GM12878 (cell line): ENCODE data around the gene NADSYN1. TPM values are rescaled to one million over a fixed set of nuclear protein-coding genes. Genes with fewer than 3 reads are reported as not detected.

Source experiments
- ATAC-seq: fragments of 200-7000 bp; cut with Tn5 transposase; 3 replicates; pipeline ENCODE4 v1.9.1; 2020; ENCODE audit warnings: mild to moderate bottlenecking, moderate library complexity
- BruUV-seq: library from RNA; stranded (reverse); fragments of 400-500 nt; replicated peaks from 2 replicates; lab custom pipeline; 2021; lab: Mats Ljungman, UMichigan
- CTCF ChIA-PET: fragments of 300-600 bp; sonication (Branson Sonifier 250); formaldehyde crosslinking; extraction: SDS; loops from one replicate; lab custom pipeline; 2021; ENCODE audit warnings: inconsistent platforms; lab: Yijun Ruan, JAX
- POLR2A ChIA-PET: fragments of 350-600 bp; formaldehyde crosslinking; extraction: SDS; loops from one replicate; lab custom pipeline; 2021; ENCODE audit warnings: inconsistent platforms; lab: Charles Lee
- RAD21 ChIA-PET: fragments of 300-600 bp; sonication (Branson Sonifier 250); formaldehyde crosslinking; loops from one replicate; lab custom pipeline; 2023; ENCODE audit warnings: antibody characterized with exemption; ENCODE audit not compliant: unreplicated experiment; lab: Charles Lee
- SMC1A ChIA-PET: fragments of 300-600 bp; sonication (Branson Sonifier 250); formaldehyde crosslinking; loops from one replicate; lab custom pipeline; 2023; ENCODE audit not compliant: unreplicated experiment, uncharacterized antibody; lab: Charles Lee
- DNase-seq: peaks from one replicate; pipeline ENCODE4 v3.0.0-alpha.2; 2011; ENCODE audit warnings: low read depth, low spot score
- FAIRE-seq: peaks from 3 replicates; lab custom pipeline; 2011; peaks lifted over from hg19 to GRCh38; lab: Jason Lieb, UNC
- H2AFZ ChIP-seq: 2 replicates; pipeline ENCODE4 v1.6.0; 2011; ENCODE audit warnings: low read depth, low read length, control low read depth; ENCODE audit not compliant: control insufficient read depth
- H3K27ac ChIP-seq: 2 replicates; pipeline ENCODE4 v1.5.1; 2011; ENCODE audit warnings: control low read depth; ENCODE audit not compliant: control insufficient read depth, insufficient read depth
- H3K27me3 ChIP-seq, 2 experiments: replicated peaks in 1 of 2; 2 replicates each; pipeline versions ENCODE4 v1.6.0 to v1.6.1; 2011; ENCODE audit warnings: low read length in 1 of 2; ENCODE audit not compliant: control insufficient read depth in 2 of 2, insufficient read depth in 2 of 2
- H3K36me3 ChIP-seq, 2 experiments: 2 replicates each; pipeline ENCODE4 v1.5.1; 2011; ENCODE audit warnings: low read length in 1 of 2; ENCODE audit not compliant: control insufficient read depth in 2 of 2, insufficient read depth in 2 of 2
- H3K4me1 ChIP-seq: 2 replicates; pipeline ENCODE4 v1.6.1; 2011; ENCODE audit warnings: mild to moderate bottlenecking, low read length, moderate library complexity, mixed read lengths; ENCODE audit not compliant: control insufficient read depth, insufficient read depth
- H3K4me2 ChIP-seq: 2 replicates; pipeline ENCODE4 v1.6.0; 2011; ENCODE audit warnings: control low read depth; ENCODE audit not compliant: control insufficient read depth, insufficient read depth
- H3K4me3 ChIP-seq: fragments of 200-600 bp; sonication (generic); 2 replicates; pipeline ENCODE4 v1.5.1; 2016
- H3K79me2 ChIP-seq: 2 replicates; pipeline ENCODE4 v1.6.0; 2011; ENCODE audit warnings: low read length; ENCODE audit not compliant: control insufficient read depth, insufficient read depth
- H3K9ac ChIP-seq: 2 replicates; pipeline ENCODE4 v1.8.0; 2011; ENCODE audit warnings: low read length, control low read depth, mixed read lengths; ENCODE audit not compliant: control insufficient read depth, insufficient read depth
- H3K9me3 ChIP-seq: replicated peaks from 3 replicates; pipeline ENCODE4 v1.5.1; 2011; ENCODE audit warnings: mild to moderate bottlenecking, low read length; ENCODE audit not compliant: control insufficient read depth, insufficient read depth
- H4K20me1 ChIP-seq: 2 replicates; pipeline ENCODE4 v1.6.0; 2011; ENCODE audit not compliant: control insufficient read depth, insufficient read depth
- ASH2L ChIP-seq: fragments of 300-600, 200-600 bp; sonication (generic); IDR thresholded peaks from 2 replicates; pipeline ENCODE4 v1.6.1; 2017; ENCODE audit warnings: low read depth, mild to moderate bottlenecking, borderline replicate concordance
- BCL11A ChIP-seq: IDR thresholded peaks from 2 replicates; pipeline ENCODE4 v1.6.1; 2011; ENCODE audit warnings: low read depth, low read length
- BRCA1 ChIP-seq: IDR thresholded peaks from 2 replicates; pipeline ENCODE4 v1.6.1; 2011; ENCODE audit warnings: low read depth, low read length, improper control_type of control experiment
- E2F8 ChIP-seq: fragments of 450-650 bp; IDR thresholded peaks from 2 replicates; pipeline ENCODE4 v1.6.1; 2018; ENCODE audit warnings: mild to moderate bottlenecking, low read depth, moderate library complexity; ENCODE audit not compliant: partially characterized antibody
- ELK1 ChIP-seq: IDR thresholded peaks from 2 replicates; pipeline ENCODE4 v1.6.1; 2012; ENCODE audit warnings: low read depth, low read length, improper control_type of control experiment
- ETV6 ChIP-seq, 2 experiments: fragments of 450-650 bp in 1 of 2; IDR thresholded peaks in 1 of 2; conservative IDR thresholded peaks in 1 of 2; 2 replicates each; pipeline ENCODE4 v1.6.1; 2014; ENCODE audit warnings: antibody characterized with exemption in 1 of 2, borderline replicate concordance in 1 of 2, low read depth in 1 of 2, mild to moderate bottlenecking in 1 of 2, moderate library complexity in 1 of 2
- HDGF ChIP-seq: fragments of 450-650 bp; IDR thresholded peaks from 2 replicates; pipeline ENCODE4 v1.6.1; 2016; ENCODE audit warnings: antibody characterized with exemption
- HSF1 ChIP-seq: fragments of 150-350 bp; IDR thresholded peaks from 2 replicates; pipeline ENCODE4 v1.6.1; 2014; ENCODE audit warnings: mild to moderate bottlenecking, low read depth, low read length
- IRF3 ChIP-seq: fragments of 450-650 bp; IDR thresholded peaks from 2 replicates; pipeline ENCODE4 v1.6.1; 2014; ENCODE audit warnings: mild to moderate bottlenecking
- KDM1A ChIP-seq: fragments of 200-600 bp; sonication (generic); IDR thresholded peaks from 2 replicates; pipeline ENCODE4 v1.6.1; 2016; ENCODE audit warnings: borderline replicate concordance
- LARP7 ChIP-seq: fragments of 450-650 bp; IDR thresholded peaks from 2 replicates; pipeline ENCODE4 v1.6.1; 2017; ENCODE audit warnings: mild to moderate bottlenecking
- POLR2AphosphoS5 ChIP-seq: IDR thresholded peaks from 2 replicates; pipeline ENCODE4 v1.6.1; 2011; ENCODE audit warnings: mild to moderate bottlenecking, low read length, inconsistent platforms
- RAD51 ChIP-seq: fragments of 450-650 bp; IDR thresholded peaks from 2 replicates; pipeline ENCODE4 v1.6.1; 2016; ENCODE audit warnings: moderate library complexity, mild to moderate bottlenecking, inconsistent platforms
- RB1 ChIP-seq: fragments of 450-650 bp; formaldehyde crosslinking; IDR thresholded peaks from 2 replicates; pipeline ENCODE4 v1.6.1; 2017; ENCODE audit warnings: mild to moderate bottlenecking, borderline replicate concordance
- WRNIP1 ChIP-seq: IDR thresholded peaks from 2 replicates; pipeline ENCODE4 v1.6.1; 2011; ENCODE audit warnings: low read depth, low read length, improper control_type of control experiment, borderline replicate concordance
- ZSCAN29 ChIP-seq: fragments of 450-650 bp; IDR thresholded peaks from 2 replicates; pipeline ENCODE4 v1.6.1; 2017; ENCODE audit warnings: mild to moderate bottlenecking, moderate library complexity
- WGBS: methylation state at CpG from one replicate; pipeline ENCODE4 v1.1.6; 2016; ENCODE audit warnings: low lambda C conversion rate; ENCODE audit not compliant: insufficient replicate concordance, insufficient coverage; ENCODE audit errors: missing lambda C conversion rate; 5-methylcytosine and 5-hydroxymethylcytosine counted together
- in situ Hi-C: fragments of 300-500 bp; cut with MboI; formaldehyde crosslinking; loops from 9 replicates; pipeline ENCODE4 v1.14.3; 2018; ENCODE audit warnings: mixed read lengths
- intact Hi-C: fragments of 100-400 bp; cut with micrococcal nuclease; formaldehyde crosslinking; loops from one replicate; pipeline ENCODE4 v1.14.2; 2022; ENCODE audit not compliant: unreplicated experiment
- polyA plus RNA-seq, 11 experiments: library from polyadenylated mRNA; depleted of rRNA in 4 of 11; unstranded in 6 of 11; stranded (reverse) in 5 of 11; fragments of >200 nt; fragmentation: Nextera tagmentation in 4 of 11; fragmentation: Illumina TruSeq in 1 of 11; extraction: Ambion mirVana in 4 of 11; extraction: Trizol in 1 of 11; gene quantifications; 1 replicate in 1 of 11; 2 replicates in 10 of 11; pipeline versions ENCODE4 v1.2.1 to v1.2.3, GENCODE V29; 2011 to 2016; ENCODE audit warnings: inconsistent platforms in 2 of 11, missing spikeins in 2 of 11, low read depth in 1 of 11
- total RNA-seq, 4 experiments: library from RNA; depleted of rRNA in 3 of 4; stranded (reverse); fragments of >200 nt in 3 of 4; fragmentation: Illumina TruSeq in 1 of 4; extraction: Trizol in 1 of 4; gene quantifications; 2 replicates each; pipeline versions ENCODE4 v1.2.1 to v1.2.3, GENCODE V29; 2013 to 2021

The NADSYN1 gene
- total and polyA plus RNA-seq, 10 of the 15 experiments (the other 5 are each of a cell fraction or from before 2014, with no cell fraction given): 12.2 to 90.2 (median 69.5) TPM

- TF ChIP-seq IRF3: no peak
- no peak for TF ChIP-seq RAD51
Measured at GRCh38 chr11:71438650-71439049, 14.4 kb upstream of the NADSYN1 start (continued).

- Histone ChIP-seq H3K4me2 (no peak overlapping the region), H3K9ac (no peak overlapping the region), H3K9me3 (no peaks in the 10 kb centered on the region), H3K27me3 (no peaks in the 10 kb centered on the region), H3K36me3 (peaks cover 18 to 21% of the 10 kb centered on the region in 2 experiments; a peak in 3 of 4 replicates), H3K4me1 (no peaks in the 10 kb centered on the region), H3K4me3 (no peak overlapping the region), H3K27ac (no peak overlapping the region), H2AFZ (no peak overlapping the region), H3K79me2 (no peaks in the 10 kb centered on the region), H4K20me1 (no peaks in the 10 kb centered on the region)
- ChIA-PET RAD21 (no interaction called here), CTCF (interaction anchor here (0.9 kb wide), 1 partner anchor 10 kb away, joined by 3 read pairs; no protein-coding TSS in a partner anchor), SMC1A (no interaction called here), POLR2A (no interaction called here)
- DNase-seq: no peak
- 97% methylated on average over 5 of the region's 6 CpGs for WGBS
- FAIRE-seq: no peak
- intact Hi-C loops (no loop called here), in situ Hi-C loops (no loop called here)
- no peak for ATAC-seq
- no peak for TF ChIP-seq HSF1
- no peak for TF ChIP-seq E2F8
- no peak for TF ChIP-seq ZSCAN29
- no peak for TF ChIP-seq POLR2AphosphoS5
- TF ChIP-seq KDM1A: no peak
- TF ChIP-seq RB1: no peak
- no peak for TF ChIP-seq ASH2L
- TF ChIP-seq WRNIP1: no peak
- TF ChIP-seq ETV6 (conservative IDR thresholded peaks at IDR 0.05 in 1 of 2, IDR thresholded peaks at IDR 0.05 in 1 of 2; ENCODE audit: borderline replicate concordance in 1 of 2, low read depth in 1 of 2): no peak
- TF ChIP-seq BRCA1: no peak
- no peak for TF ChIP-seq ELK1
- no peak for TF ChIP-seq BCL11A
- no peak for TF ChIP-seq LARP7
- TF ChIP-seq HDGF: no peak
- BruUV-seq: no TSS peak
Measured at GRCh38 chr11:71440021-71440755, 12.8 kb upstream of the NADSYN1 start.
